ENCODE data around the gene STK10.
"Not testable (repeated sequence)": the region's sequence is repeated elsewhere in the genome, so short reads cannot be mapped to it uniquely, and the experiment has no call there.

The STK10 gene

DNA sequence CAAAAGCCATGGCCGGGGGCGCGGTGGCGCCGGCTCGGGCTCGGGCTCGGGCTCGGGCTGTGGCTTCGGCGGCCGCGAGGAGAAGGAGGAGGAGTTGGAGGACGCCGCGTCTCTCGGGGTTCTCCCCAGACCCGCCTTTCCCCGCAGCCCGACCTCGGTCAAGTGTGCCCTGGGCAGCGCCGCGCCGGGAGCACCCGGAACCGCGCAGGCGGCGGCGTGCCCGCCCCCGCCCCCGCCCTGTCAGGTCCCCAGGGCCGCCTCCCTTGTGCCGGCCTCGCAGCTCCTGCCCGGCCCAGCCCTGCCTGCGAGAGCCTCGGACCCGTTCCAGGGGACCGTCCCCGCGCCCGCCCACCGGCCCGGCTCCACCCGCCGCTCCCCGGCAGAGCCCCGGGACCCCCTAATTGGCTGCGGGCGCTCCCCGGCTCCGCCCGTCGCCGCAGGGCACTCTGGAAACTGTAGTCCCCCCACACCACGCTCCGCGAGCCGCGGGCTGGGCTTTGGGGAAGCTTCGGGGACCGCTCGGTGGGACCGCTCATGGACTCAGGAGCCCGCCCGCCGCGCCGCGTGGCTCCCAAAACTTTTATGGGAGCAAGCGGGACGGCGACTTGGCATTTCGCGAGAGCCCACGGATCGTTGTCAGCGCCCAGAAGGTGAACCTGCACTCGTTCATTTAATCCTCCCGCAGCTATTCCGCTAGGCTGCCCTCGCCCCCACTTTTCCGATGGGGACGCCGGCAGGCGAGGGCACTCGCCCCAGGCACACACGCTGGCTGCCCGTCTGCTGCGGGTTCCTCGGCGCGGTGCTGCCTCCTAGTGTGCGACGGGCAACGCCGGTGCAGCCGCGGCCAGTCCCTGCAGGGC is at the start of gene STK10:
STK10 (minus strand) TSS at position 192 of the 860 bp plus-strand sequence; CDS start at position 10, 182 bp downstream.
- DNase-seq, result peak; percentile 87

DNA sequence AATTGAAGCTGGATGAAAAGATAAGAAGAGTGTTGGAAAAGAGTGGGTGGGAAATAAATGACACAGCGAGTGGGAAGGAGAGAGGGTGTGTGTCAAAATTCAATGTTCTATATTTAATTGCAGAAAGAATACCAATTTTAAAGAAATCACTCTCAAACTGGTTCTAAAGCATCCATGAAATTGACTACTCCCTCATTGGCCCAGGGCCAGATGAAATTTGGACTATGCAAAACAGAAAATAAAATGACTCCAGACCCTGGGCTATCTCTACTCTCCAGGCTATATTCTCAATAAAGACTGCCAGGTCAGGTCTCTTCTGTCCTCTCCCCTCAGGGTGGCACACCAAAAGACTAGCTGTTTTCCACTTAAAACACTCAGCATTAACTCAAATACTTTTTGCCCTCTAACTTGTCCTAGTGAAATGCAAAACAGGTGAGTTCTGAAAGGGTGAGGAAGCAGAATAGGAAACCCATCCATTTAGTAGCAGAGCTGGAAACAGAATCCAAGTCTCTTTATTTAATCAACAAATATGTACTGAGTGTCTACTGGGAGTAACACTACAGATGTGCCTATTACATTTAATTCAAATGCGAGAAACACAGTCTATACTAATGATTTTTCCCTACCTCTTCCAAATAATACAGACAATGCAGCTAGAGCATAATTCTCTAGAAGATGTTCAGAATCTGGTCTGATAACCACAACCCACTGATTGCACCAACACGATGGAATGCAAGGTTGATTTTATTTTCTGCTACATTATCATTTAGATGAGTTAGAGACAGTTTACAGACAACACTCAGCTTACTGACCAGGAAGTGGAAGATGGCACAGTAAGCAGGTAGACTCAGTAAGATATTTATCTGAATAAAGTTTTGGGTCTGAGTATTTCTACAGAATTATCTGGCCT is 48.1 kb upstream of the STK10 start:
- peak; percentile 16 for DNase-seq

DNA sequence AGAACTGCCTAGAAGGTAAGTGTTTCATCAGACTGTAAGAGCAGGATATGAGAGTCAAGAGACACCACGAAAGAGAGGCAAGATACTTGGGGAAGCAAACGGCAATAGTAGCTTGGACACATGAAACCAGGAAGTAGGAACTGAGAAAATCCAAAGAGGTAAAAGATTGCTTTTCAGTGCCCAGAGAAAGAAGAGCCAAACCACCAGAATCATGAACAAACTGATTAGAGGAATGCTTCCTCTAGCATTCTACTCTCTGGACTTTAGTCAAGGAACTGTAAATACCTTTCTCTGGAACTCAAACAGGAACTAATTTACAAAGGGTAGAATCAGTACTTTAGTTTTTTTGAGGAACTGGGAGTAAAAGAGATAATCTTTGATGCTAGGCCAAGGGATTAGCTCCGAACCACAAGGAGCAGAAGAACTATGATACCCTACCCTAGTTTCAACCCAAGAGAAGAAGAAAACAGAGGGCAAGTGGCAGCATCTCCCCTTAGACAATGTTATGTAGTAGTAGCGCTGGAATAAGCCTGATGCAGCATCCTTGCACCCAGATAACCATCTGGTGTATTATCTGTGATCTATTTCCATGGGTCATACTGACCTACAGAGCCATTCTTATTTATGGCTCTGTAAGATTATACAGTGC is 47.2 kb upstream of the STK10 start:
- DNase-seq, result no peak

DNA sequence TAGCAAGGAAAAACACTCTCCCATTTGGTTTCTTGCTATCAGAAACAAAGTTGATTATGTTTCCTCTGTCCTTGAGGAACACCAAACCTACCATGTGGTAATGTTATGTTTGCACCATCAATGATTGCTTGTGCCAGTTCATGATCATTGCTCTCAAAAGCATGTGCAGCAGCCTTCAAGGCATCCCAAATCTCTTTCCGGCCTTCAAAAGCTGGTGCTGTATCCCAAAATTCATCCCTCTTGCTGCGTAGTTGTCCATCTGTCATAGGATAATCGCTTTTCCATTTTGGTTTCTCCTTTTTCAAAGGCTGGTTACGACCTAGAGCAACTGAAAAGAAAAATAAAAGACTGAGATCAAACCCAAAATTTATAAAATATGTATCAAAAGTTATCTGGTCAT is 46.0 kb upstream of the STK10 start:
- DNase-seq, result no peak

DNA sequence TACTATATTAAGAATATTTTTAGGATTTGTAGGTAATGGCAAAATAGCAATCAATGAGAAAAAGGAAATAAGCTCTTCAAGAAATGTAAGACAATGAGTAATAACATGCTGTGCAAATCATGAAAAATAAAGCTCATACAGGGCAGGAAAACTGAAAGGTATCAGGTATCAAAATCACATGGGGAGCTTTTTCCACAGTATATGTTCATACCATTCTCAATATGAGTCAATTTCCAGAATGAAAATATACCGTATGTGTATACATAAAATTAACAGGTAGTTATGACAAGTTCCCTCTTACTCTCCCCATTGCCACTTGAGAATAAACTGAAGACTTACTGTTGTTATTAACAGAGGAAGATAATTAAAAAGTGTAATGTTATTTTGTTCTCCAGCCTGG is 41.9 kb upstream of the STK10 start:
- DNase-seq, result no peak

DNA sequence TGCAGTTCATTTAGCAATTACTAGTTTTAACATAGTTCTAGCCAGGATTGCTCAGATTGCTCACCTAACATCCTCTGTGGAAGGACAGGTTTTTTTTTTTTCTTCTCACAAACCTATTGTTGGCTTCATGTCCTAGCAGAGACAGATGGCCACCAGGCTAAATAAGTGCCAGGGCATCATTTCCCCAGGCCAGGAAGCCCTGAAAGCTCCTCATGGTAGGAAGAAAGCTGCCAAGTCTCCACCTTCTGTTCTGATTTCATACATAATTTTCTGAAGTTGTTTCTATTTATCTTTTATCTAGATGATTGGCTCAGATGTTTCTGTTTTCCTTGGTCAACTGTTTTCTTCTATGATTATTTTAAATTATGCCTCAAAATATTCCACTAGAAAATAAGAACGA is 37.0 kb upstream of the STK10 start:
- DNase-seq, result no peak

DNA sequence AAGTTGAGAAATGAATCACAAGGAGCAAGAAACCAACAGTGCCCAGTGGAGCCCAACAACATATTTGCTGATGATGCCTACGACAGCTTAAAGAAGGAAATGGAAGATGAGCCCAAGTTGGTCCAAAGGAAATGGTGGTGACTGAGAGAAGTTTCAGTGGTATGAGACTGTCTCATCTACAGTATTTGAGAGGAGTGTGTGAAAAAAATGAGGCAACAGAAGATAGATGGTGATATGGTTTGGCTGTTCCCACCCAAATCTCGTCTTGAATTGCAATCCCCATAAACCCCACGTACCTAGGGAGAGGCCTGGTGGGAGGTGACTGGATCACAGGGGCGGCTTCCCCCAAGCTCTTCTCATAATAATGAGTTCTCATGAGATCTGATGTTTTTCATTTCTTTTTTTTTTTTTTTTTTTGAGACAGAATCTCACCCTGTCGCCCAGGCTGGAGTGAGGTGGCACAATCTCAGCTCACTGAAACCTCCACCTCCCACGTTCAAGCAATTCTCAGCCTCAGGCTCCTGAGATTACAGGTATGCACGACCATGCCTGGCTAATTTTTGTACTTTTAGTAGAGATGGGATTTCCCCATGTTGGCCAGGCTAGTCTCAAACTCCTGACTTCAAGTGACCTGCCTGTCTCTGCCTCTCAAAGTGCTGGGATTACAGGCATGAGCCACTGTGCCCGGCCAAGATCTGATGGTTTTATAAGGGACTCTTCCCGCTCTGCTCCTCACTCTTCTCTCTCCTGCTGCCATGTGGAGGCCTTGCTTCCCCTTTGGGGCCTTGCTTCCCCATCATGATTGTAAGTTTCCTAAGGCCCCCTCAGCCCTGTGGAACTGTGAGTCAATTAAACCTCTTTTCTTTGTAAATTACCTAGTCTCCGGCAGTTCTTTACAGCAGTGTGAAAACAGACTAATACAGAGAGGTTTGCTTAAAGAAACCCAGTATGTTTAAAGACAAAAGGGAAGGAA is 36.2 kb upstream of the STK10 start:
- DNase-seq, result no peak

DNA sequence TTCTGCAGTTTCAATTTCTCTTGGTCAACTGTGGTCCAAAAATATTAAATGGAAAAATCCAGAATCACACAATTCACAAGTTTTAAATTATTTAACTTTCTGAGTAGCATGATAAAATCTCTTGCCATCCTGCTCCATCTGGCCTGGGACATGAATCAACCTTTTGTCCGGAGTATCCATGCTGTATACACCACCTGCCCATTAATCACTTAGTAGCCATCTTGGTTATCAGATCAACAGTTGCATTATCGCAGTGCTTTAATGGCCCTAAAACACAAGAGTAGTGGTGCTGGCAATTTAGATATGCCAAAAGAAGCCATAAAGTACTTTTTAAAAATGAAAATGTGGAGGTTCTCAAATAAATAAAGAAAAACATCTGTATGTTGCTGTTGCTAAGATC is 31.3 kb upstream of the STK10 start:
- DNase-seq, result no peak

DNA sequence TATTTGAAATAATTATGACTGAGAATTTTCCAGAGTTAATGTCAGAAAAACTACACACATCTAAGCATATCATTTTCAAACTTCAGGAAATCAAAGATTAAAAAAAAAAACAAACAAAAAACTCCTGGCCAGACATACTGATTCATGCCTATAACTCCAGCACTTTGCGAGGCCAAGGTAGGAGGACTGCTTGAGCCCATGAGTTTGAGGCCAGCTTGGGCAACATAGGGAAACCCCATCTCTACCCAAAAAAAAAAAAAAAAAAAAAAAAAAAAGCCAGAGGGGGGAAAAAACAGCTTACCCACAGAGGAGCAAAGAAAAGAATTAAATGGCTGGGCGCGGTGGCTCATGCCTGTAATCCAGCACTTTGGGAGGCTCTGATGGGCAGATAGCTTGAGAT is 28.3 kb upstream of the STK10 start:
- no peak for DNase-seq

DNA sequence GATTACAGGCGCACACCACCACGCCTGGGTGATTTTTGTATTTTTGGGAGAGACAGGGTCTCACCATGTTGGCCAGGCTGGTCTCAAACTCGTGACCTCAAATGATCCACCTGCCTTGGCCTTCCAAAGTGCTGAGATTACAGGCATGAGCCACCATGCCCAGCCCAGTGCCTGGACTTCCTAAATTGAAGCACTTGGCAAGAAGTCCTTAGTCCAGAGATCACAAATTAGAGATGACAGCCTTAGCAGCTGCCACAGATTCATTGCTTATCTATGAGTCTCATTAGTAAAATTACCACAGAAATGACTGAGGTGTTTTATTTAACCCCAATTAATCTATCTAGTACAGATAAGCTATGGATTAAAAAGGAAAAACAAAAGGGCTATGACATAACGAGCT is 25.1 kb upstream of the STK10 start:
- DNase-seq, result no peak

DNA sequence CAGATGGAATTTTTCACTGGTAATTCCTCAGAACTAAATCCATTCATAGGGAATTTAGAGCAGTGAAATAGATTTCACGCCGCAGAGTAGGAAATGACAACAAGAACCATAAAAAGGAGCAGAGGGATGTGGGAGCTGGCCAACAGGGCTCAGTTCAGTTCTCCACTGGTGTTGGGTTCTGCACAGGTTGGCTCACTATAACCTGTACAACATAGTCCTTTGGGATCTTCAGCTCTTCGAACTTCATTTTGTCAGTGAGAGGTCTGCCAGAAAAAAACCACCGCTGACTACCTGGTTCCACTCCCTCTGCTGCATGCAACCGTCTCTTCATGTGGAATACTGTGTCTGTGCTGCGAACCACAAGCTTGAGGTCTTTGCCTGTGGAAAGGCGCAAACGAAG is 23.7 kb upstream of the STK10 start:
- DNase-seq, result no peak

DNA sequence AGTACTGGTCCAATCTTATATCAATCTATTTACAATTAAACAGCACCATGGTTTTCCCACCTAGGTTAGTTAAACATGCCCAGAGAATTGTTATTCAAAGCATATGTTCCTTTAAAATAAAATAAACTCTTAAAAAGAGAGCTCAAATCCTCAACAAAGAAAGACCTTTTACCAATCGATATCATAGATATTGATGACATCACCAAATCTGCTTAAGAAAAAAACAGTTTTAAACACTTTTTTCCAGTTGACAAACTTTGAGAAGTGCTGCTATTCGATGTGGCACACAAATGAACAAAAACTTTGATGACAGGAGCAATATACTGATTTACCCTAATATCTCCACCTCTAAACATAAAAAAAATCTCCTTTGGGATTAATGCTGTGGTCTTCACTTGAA is 21.7 kb upstream of the STK10 start:
- no peak for DNase-seq

DNA sequence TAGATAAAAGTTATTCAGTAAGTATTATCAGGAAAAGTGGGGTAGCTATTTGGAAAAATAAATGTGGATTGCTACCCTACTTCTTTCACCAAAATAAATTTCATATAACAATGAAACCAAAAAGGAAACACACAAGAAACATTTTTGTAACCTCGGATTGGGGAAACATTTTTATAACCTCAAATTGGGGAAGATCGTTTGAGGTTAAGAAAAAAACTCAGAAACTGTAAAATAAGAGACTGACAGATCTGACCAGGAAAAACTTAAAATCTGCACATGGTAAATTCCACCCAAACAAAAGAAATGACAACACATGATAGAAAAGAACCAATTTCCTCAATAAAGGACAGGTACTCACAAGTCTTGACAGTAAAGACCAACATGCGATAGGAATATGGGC is 19.5 kb upstream of the STK10 start:
- no peak for DNase-seq

DNA sequence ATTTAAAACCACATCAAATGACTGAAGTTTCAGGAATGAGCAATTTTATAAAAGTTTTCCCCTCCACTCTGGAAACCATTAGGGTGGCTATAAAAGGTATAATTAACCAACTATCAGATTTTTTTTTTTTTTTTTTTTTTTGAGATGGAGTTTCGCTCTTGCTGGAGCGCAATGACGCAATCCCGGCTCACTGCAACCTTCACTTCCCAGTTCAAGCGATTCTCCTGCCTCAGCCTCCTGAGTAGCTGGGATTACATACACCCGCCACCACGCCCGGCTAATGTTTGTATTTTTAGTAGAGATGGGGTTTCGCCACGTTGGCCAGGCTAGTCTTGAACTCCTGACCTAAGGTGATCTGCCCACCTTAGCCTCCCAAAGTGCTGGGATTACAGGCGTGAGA is 18.0 kb upstream of the STK10 start:
- not testable (repeated sequence) for DNase-seq

DNA sequence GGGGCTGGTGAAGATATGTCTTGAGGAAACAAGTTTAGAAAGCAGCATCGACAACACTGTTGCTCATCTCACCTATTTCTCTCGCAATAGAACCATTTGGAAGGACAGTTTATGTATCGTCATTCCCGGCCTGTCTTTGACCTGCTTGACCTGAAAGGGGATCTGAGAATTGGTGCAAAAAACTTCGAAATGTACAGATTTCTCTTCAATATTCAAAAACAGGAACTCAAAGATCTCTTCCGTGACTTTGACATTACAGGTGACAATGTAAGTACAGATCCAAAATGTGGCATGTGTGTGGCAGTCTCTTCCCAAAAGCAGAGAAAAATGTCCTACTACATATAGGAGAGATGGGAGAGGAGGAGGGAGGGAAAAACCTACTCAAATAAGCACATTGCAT is 12.5 kb upstream of the STK10 start:
- no peak for DNase-seq

DNA sequence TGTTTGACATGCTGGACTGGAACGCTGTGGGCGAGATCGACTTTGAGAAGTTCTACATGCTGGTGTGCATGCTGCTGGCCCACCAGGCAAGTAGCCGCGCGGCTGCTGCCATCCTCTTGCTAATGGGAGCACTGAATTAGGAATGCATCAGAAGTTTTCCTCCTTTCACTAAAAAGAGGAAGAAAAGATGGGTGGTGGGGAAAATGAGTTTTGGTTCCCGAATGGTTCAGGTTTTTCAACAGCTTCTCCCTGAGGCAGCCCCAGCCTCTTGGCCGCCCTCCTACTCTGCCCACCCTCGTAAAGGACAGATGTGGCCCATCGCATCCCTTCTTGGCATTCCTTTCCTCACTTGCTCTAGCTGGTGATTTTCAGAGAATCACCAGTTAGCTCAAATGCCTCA is 11.4 kb upstream of the STK10 start:
- DNase-seq, result no peak

DNA sequence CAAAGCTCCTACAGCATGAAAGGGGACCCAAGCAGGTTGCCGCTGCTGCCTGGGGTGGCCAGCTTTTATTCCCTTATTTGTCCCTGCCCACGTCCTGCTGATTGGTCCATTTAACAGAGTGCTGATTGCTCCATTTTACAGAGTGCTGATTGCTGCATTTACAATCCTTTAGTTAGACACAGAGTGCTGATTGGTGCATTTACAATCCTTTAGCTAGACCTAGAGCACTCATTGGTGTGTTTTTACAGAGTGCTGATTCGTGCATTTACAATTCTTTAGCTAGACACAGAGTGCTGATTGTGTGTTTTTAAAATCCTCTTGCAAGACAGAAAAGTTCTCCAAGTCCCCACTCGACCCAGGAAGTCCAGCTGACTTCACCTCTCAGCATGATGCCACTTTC is 9.8 kb upstream of the STK10 start:
- DNase-seq, result not testable (repeated sequence)

DNA sequence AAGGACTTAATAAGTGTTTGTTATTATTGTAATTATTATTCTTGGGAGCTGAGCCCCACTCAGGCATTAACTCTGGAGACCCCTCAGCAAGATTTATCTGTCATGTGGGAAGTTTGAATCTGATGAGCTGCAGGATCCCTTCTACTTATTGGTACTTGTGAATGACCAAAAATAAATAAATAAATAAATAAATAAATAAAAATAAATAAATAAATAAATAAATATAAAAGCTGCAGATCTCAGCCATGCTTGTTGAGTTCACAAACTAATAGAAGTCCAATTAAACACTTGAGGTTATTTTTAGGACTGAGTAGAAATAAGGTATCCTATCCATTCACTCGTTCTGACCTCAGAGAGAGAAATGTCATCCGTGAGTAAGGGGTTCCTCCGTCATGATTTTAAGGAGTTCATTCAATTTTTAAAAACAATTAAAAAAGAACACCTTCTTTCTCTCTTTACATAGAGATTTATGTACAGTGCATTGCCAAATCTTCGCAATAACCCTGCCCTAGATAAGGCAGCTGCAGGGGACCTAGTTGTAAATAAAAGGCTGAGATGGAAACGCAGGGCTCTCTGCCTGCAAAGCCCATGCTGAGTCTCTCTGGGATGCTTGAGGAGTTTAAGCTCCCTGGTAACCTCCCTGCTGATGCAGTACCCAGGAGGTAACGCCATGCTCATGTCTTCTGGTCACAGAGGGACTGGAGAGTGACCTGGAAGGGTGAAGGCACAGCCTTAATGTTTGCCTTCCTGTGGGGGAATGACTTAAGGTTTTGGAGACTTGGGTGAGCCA is 7.2 kb upstream of the STK10 start:
- DNase-seq, result no peak

DNA sequence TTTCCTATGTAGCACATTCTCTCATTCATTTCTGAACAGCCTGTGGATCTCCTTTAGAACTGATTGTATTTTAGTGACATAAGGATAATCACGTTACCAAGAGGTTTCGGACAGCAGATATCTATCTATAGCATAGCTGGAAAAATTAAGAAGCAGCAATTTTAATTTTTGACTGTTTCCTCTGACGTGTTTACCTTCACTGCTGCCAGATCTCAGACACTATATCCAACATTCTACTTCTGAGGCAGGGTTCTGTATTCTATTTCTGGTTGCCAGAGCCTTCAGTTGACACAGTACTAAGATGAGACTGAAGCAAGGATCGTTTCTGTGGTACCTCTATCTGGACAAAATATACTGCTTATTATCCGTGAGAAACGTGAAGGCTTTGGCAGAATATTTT is 5.8 kb upstream of the STK10 start, which contains the start of gene EFCAB9:
EFCAB9 (plus strand) TSS at position 301 of the 400 bp plus-strand sequence; CDS start at position 302, 1 bp downstream.
- no peak for DNase-seq

DNA sequence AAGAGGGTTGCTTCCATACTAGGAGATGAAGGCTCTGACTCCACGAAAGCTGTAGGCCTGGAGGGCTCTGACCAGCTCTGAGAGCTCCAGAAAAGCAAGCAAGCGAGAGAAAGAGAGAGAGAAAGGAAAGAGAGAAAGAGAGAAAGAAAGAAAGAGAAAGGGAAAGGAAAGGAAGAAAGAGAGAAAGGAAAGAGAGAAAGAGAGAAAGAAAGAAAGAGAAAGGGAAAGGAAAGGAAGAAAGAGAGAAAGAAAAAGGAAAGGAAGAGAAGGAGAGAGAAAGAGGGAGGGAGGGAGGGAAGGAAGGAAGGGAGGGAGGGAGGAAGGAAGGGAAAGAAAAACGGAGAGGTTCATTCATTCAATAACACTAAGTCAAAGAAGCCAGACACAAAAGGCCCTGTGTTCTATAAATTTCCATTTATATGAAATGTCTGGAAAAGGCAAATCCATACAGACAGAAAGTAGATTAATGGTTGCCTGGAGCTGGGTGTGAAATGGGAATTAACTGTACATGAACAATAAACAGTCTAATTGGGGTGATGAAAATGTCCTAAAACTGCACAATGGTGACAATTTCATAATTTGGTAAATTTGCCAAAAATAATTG is 1.8 kb upstream of the STK10 start:
- no peak for DNase-seq
